Thoracic aorta (tissue), 2 donors: ENCODE measurements around the gene SMTNL1. TPM values are rescaled to one million over a fixed set of nuclear protein-coding genes. Genes with fewer than 3 reads are reported as not detected.

Source experiments
- ATAC-seq: fragments of 150-250 bp; one replicate; pipeline ENCODE4 v1.8.0; 2017; ENCODE audit warnings: low read depth; ENCODE audit not compliant: insufficient number of reproducible peaks, low FRiP score
- DNase-seq: peaks from one replicate; pipeline ENCODE4 v3.0.0-alpha.2; 2020; ENCODE audit warnings: low spot score
- H3K27ac ChIP-seq, 2 donors: fragments of 200-600 bp; sonication (generic); 1 replicate in 1 of 2; 2 replicates in 1 of 2; pipeline ENCODE4 v1.5.1; 2016; ENCODE audit warnings: mild to moderate bottlenecking in 2 of 2, moderate library complexity in 2 of 2
- H3K27me3 ChIP-seq: fragments of 200-600 bp; sonication (generic); replicated peaks from 2 replicates; pipeline ENCODE4 v1.6.0; 2016; ENCODE audit warnings: mild to moderate bottlenecking; ENCODE audit not compliant: insufficient read depth
- H3K36me3 ChIP-seq: fragments of 200-600 bp; sonication (generic); one replicate; pipeline ENCODE4 v1.5.1; 2016
- H3K4me1 ChIP-seq, 2 donors: fragments of 200-600 bp; sonication (generic); 1 replicate in 1 of 2; 2 replicates in 1 of 2; pipeline versions ENCODE4 v1.5.1 to v1.6.0; 2016; ENCODE audit warnings: low read depth in 2 of 2, mild to moderate bottlenecking in 1 of 2; ENCODE audit not compliant: control insufficient read depth in 1 of 2
- H3K4me3 ChIP-seq: fragments of 200-600 bp; sonication (generic); 2 replicates; pipeline ENCODE4 v1.5.1; 2016; ENCODE audit warnings: mild to moderate bottlenecking
- H3K9me3 ChIP-seq: fragments of 200-600 bp; sonication (generic); 2 replicates; pipeline ENCODE4 v1.5.1; 2016
- CTCF ChIP-seq: fragments of 200-600 bp; sonication (generic); IDR thresholded peaks from one replicate; pipeline ENCODE4 v1.5.1; 2019; ENCODE audit warnings: antibody characterized with exemption
- total RNA-seq, 2 donors: library from RNA; depleted of rRNA; stranded (reverse); fragments of >200 nt; gene quantifications; one replicate each; pipeline versions ENCODE4 v1.1.0 to v1.2.3, GENCODE V29; 2016

Gene SMTNL1
- total RNA-seq, 2 donors from 2014 or later: not detected

- TF ChIP-seq CTCF: no peak
- no peaks in the 10 kb centered on the region for H3K4me1 ChIP-seq
- DNase-seq (no peak), ATAC-seq (no peak)
- H3K9me3 ChIP-seq: no peaks in the 10 kb centered on the region
- no peak overlapping the region for H3K27ac ChIP-seq
- H3K4me3 ChIP-seq: no peak overlapping the region
- peaks cover 17% of the 10 kb centered on the region for H3K36me3 ChIP-seq
- H3K27me3 ChIP-seq: no peaks in the 10 kb centered on the region
Observed at GRCh38 chr11:57545883-57546282, 8.5 kb downstream of the SMTNL1 start.

- ATAC-seq: no peak
- Histone ChIP-seq H3K4me1 (no peaks in the 10 kb centered on the region), H3K27me3 (no peaks in the 10 kb centered on the region), H3K27ac (no peak overlapping the region), H3K9me3 (no peaks in the 10 kb centered on the region), H3K4me3 (no peak overlapping the region), H3K36me3 (peaks cover 19% of the 10 kb centered on the region)
- no peak for DNase-seq
- TF ChIP-seq CTCF: no peak
Observed at GRCh38 chr11:57546451-57546850, 9.1 kb downstream of the SMTNL1 start.

- Histone ChIP-seq H3K9me3 (no peaks in the 10 kb centered on the region), H3K4me3 (no peak overlapping the region), H3K36me3 (peaks cover 22% of the 10 kb centered on the region), H3K27me3 (no peaks in the 10 kb centered on the region), H3K4me1 (no peaks in the 10 kb centered on the region), H3K27ac (no peak overlapping the region)
- no peak for ATAC-seq
- DNase-seq: no peak
- TF ChIP-seq CTCF: no peak
Observed at GRCh38 chr11:57546869-57547475, 9.6 kb downstream of the SMTNL1 start.

- no peak for TF ChIP-seq CTCF
- Histone ChIP-seq H3K9me3 (no peaks in the 10 kb centered on the region), H3K4me3 (no peak overlapping the region), H3K36me3 (peaks cover 31% of the 10 kb centered on the region), H3K4me1 (no peaks in the 10 kb centered on the region), H3K27me3 (no peaks in the 10 kb centered on the region), H3K27ac (no peak overlapping the region)
- no peak for DNase-seq
- no peak for ATAC-seq
Observed at GRCh38 chr11:57547854-57548377, 10.5 kb downstream of the SMTNL1 start.

- no peak for TF ChIP-seq CTCF
- no peak overlapping the region for H3K4me3 ChIP-seq
- DNase-seq: no peak
- H3K27ac ChIP-seq: no peak overlapping the region
- ATAC-seq: no peak
- H3K4me1 ChIP-seq: no peaks in the 10 kb centered on the region
- H3K36me3 ChIP-seq: peaks cover 47% of the 10 kb centered on the region
- no peaks in the 10 kb centered on the region for H3K9me3 ChIP-seq
- H3K27me3 ChIP-seq: no peaks in the 10 kb centered on the region
Observed at GRCh38 chr11:57549983-57550382, 12.6 kb downstream of the SMTNL1 start.
